SHP77 treated with DMSO at 0.1 percent for 48 hours (cell line): Measurements from ENCODE around the gene IFI27L1.

Experiments used
- DNase-seq: peaks from one replicate; lab custom pipeline; 2025; lab: John Stamatoyannopoulos, UW

IFI27L1 gene

DNA sequence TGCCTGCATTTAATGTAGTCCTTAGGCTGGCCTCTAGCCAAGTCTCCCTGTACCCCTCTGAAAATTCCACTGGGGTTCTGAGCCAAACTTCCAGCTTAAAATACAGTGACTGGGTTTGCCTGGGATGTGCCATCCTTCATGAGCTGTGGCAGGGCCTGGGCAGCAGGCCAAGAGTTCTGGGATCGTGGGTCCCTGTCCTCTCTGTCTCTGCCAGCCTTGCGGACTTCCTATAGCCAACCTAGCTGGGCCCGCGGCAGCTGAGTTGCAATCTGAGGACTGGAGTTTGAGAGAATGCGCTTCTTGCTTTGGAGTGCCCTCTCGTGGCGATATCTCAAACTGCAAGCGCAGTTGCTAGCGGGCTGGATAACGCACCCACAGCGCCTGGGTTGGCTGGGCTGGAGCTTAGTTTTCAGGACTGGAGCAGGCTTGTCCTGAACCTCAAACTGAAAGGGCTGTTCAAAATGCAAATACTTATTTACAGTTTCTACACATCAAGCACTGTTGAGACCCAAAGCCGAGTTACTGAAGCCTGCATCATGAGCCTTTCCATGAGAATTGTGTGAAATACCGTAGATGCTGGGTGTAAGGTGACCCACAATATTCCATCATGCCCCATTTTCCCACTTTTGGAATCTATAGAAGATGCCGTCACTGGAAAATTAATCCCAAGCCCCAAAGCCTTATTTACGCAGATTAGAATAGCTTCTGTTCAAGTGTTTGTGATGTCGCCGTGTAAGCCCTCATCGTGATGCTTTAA, 55.6 kb downstream of the IFI27L1 start:
- peak; percentile 79 for DNase-seq

DNA sequence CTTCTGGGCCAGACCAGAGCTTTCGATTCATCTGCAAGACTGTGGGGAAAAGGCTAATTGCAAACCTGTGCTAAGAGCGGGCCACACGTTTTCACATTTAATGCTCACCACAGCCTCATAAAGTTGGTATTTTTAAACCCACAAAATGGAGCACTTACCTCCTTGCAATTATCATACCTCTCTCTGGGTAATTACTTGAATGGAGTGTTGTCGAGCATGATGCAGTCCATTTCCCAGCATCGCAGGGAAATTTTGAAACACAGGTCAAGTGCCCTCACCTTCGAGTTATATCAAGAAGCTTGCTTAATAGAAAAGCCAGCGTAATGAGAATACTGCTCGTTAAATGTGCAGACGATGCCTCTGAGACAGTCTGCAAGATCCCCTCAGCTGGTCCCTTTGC, 57.1 kb downstream of the IFI27L1 start:
- no peak for DNase-seq

DNA sequence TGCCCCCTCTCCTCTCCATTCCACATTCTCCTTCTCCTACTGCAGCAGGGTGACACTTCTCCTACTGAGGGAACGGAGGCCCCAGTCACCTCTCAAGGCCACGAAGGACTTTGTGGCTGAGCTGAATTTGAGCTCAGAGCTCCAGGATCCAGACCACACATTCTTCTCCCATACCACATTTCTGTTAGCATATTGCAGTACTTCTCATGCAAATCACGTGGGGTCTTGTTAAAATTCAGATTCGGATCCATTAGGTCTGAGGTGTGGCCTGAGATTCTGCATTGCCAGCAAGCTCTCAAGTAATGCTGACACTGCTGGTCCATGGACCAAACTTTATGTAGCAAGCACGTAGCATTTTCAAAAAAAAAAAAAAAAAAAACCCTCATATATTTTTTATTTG, 57.9 kb downstream of the IFI27L1 start:
- DNase-seq, result no peak

DNA sequence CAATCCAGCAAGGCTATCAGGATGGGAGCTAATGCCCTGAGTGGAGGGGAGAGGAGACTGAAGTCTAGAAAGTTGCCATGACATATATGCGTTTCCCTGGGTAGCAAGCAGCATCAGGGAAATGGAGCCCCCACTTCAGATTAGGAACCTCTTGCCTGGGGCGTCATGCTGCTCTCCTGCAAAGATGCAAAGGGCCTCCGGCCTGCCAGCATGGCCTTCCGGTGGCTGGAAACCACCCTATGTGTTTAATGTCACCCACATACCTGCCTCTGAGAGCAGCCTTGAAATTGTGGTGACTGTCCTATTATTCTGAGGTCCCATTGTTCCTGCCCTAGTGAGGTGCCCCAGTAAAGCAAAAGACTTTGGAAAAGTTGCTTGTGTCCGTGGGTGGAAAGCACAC, 58.3 kb downstream of the IFI27L1 start:
- DNase-seq, result no peak

DNA sequence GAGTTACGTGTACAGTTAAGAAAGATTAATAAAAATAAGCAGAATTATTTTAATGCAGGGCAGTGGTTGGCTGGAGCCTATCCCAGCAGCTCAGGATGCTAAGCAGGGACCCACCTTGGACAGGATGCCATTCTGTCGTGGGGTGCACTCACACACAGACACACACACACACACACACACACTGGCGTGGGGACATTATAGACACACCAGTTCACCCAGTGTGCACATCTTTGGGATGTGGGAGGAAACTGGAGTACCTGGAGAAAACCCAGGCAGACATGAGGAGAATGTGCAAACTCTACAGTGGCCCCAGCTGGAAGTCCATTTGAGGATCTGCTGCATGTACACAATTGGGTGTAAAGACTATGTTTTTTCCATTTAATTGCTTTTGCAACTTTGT, 61.1 kb downstream of the IFI27L1 start:
- no peak for DNase-seq

DNA sequence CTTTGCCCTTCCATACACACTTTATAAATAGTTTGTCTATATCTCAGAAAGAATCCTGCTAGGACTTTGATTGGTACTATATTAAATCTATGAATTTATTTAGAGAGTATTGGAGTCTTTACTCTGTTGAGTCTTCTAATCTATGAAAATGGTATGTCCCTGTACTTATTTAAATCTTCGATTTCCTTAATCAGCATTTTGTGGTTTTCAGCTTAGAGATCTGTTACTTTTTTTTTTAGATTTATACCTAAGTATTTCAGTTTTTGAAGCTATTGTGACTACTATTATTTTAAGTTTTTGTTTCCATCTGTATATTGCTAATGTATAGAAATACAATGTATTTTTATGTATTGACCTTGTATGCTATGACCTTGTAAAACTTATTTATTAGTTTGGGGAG, 61.7 kb downstream of the IFI27L1 start:
- no peak for DNase-seq

DNA sequence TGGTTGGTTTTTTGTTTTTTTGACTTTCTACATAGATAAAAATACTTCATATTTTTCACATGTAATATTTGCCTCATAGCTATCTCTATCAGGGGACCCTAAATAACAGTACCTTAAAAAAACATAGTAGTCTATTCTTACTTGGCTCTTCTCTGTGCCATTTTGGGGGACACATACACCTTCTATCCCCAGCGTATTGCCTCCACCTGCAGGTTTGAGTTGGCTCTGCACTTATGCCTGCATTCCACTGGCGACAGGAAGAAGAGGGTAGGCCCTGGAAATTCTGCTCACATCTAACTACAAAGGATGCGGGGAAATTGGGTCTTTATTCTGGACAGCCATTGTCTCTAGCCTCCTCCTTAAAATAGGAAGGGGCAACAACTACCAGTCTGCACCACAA, 62.1 kb downstream of the IFI27L1 start:
- DNase-seq, result no peak

DNA sequence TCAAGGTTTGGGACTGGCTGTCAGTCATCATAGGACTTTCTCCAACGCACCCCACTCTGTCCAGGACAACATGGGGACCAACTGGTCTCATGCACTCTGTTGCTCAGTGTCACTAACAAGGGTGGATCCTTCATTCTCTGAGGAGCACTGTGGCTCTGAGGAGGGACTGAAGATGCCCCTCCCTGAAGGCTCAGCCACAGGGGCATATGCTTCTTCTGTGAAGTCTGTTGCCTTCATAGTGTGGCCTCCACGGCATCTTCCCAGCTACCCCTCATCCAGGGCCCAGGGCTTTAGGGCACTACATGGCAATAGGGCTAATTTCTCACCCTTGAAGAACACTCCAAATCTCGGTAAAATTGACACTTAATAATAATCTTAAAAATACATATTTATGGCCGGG, 62.6 kb downstream of the IFI27L1 start:
- DNase-seq, result no peak

DNA sequence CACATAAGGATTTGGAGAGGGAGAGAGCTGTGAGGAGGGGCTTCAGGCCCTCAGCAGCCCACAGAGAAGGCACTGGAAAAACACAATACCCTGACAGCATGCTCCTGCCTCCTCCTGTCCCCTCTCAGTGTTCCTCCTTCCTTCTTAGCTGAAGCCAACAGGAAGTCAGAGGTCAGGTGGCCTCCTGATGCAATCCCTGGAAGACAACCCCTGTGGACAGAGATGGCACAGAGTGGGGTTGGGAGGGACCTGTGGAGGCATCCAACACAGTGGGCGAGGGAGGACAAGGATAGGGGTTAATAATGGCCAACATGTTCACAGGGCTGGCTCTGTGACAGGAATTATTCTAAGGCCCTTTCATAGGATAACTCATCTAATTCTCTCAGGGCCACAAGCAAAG, 63.7 kb downstream of the IFI27L1 start:
- no peak for DNase-seq

DNA sequence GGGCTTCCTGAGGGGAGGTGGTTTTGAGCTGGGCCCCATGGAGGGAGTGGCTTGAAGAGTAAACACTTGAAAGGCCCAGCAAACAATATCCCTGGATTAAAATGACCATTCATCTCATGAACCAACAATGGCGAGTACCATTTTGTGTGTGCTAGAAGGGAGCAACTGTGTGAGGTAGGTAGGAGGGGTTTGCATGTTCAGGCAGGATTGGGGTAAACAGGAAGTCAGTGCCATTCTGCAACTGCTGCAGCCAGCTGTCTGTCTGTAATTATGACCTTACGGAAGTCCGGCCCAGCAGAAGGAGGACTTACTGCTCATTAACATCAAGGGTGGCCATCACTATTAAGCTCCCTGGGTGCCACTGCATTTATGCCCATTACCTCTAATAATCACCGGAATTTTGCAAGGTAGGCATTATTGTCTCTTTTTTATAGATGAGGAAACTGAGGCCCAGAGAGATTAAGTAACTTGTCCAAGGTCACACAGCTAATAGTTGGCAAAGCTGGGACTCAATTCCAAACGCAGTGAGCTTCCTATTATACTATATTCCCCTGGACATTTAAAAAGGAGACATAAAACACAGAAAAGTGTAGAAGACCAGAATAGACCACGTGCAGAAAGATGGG, 64.9 kb downstream of the IFI27L1 start:
- DNase-seq, result peak; percentile 95
